SK-N-SH treated with all-trans-retinoic acid at 6 μM for 48 hours (cell line): ENCODE results near the gene CGREF1.

Experiments
- ATAC-seq: fragments of 200-7000 bp; cut with Tn5 transposase; 3 replicates; pipeline ENCODE4 v1.9.1; 2020; ENCODE audit warnings: mild to moderate bottlenecking, moderate library complexity
- ARNTL ChIP-seq: fragments of 450-650 bp; formaldehyde crosslinking; IDR thresholded peaks from 2 replicates; pipeline ENCODE4 v1.5.0; 2020; ENCODE audit warnings: low read depth, mild to moderate bottlenecking, moderate library complexity, borderline replicate concordance
- BACH2 ChIP-seq: fragments of 250-450 bp; sonication (Bioruptor Pico); IDR thresholded peaks from 2 replicates; pipeline ENCODE4 v1.9.0; 2021; ENCODE audit warnings: mild to moderate bottlenecking, borderline replicate concordance
- CSDC2 ChIP-seq: fragments of 250-450 bp; sonication (Bioruptor Pico); IDR thresholded peaks from 2 replicates; pipeline ENCODE4 v1.5.0; 2020; ENCODE audit warnings: mild to moderate bottlenecking, moderate library complexity
- ESRRG ChIP-seq: fragments of 250-450 bp; sonication (Bioruptor Pico); IDR thresholded peaks from 2 replicates; pipeline ENCODE4 v1.6.1; 2021; ENCODE audit warnings: mild to moderate bottlenecking
- GLIS3 ChIP-seq: fragments of 250-450 bp; sonication (Bioruptor Pico); IDR thresholded peaks from 2 replicates; pipeline ENCODE4 v1.5.0; 2020; ENCODE audit warnings: mild to moderate bottlenecking, moderate library complexity
- ISL1 ChIP-seq: fragments of 250-450 bp; sonication (Bioruptor Pico); IDR thresholded peaks from 2 replicates; pipeline ENCODE4 v2.1.2; 2022; ENCODE audit warnings: mild to moderate bottlenecking, moderate library complexity
- OSR1 ChIP-seq: fragments of 250-450 bp; sonication (Bioruptor Pico); IDR thresholded peaks from 2 replicates; pipeline ENCODE4 v1.8.0; 2022; ENCODE audit warnings: moderate library complexity, mild to moderate bottlenecking, inconsistent platforms
- RARB ChIP-seq: fragments of 250-450 bp; sonication (Bioruptor Pico); IDR thresholded peaks from 2 replicates; pipeline ENCODE4 v1.8.0; 2021; ENCODE audit warnings: mild to moderate bottlenecking, moderate library complexity
- TCF4 ChIP-seq: fragments of 250-450 bp; sonication (Bioruptor Pico); IDR thresholded peaks from 2 replicates; pipeline ENCODE4 v1.8.0; 2021; ENCODE audit warnings: mild to moderate bottlenecking, moderate library complexity, borderline replicate concordance
- TSHZ2 ChIP-seq: fragments of 250-450 bp; sonication (Bioruptor Pico); IDR thresholded peaks from 2 replicates; pipeline ENCODE4 v1.5.0; 2020; ENCODE audit warnings: mild to moderate bottlenecking, moderate library complexity
- ZFP3 ChIP-seq: fragments of 250-450 bp; sonication (Bioruptor Pico); IDR thresholded peaks from 2 replicates; pipeline ENCODE4 v1.5.0; 2020; ENCODE audit warnings: mild to moderate bottlenecking, moderate library complexity
- ZFP30 ChIP-seq: fragments of 450-650 bp; formaldehyde crosslinking; IDR thresholded peaks from 2 replicates; pipeline ENCODE4 v1.5.0; 2022; ENCODE audit warnings: mild to moderate bottlenecking, moderate library complexity
- ZNF70 ChIP-seq: fragments of 450-650 bp; formaldehyde crosslinking; IDR thresholded peaks from 2 replicates; pipeline ENCODE4 v1.5.0; 2020; ENCODE audit warnings: mild to moderate bottlenecking, moderate library complexity
- ZNF8 ChIP-seq: fragments of 450-650 bp; formaldehyde crosslinking; IDR thresholded peaks from 2 replicates; pipeline ENCODE4 v1.5.0; 2020; ENCODE audit warnings: mild to moderate bottlenecking, moderate library complexity
- TF ChIP-seq, protein P1 (sequence below): fragments of 250-450 bp; sonication (Bioruptor Pico); IDR thresholded peaks from 2 replicates; pipeline ENCODE4 v1.8.0; 2020; ENCODE audit warnings: mild to moderate bottlenecking, moderate library complexity, borderline replicate concordance
- TF ChIP-seq, protein P2 (sequence below): fragments of 250-450 bp; sonication (Bioruptor Pico); IDR thresholded peaks from 2 replicates; pipeline ENCODE4 v1.5.1; 2020; ENCODE audit warnings: low read depth, mild to moderate bottlenecking, moderate library complexity
- TF ChIP-seq, protein P3 (sequence below): fragments of 250-450 bp; sonication (Bioruptor Pico); IDR thresholded peaks from 2 replicates; pipeline ENCODE4 v1.8.0; 2021; ENCODE audit warnings: low read depth, mild to moderate bottlenecking, moderate library complexity, borderline replicate concordance

The CGREF1 gene

DNA sequence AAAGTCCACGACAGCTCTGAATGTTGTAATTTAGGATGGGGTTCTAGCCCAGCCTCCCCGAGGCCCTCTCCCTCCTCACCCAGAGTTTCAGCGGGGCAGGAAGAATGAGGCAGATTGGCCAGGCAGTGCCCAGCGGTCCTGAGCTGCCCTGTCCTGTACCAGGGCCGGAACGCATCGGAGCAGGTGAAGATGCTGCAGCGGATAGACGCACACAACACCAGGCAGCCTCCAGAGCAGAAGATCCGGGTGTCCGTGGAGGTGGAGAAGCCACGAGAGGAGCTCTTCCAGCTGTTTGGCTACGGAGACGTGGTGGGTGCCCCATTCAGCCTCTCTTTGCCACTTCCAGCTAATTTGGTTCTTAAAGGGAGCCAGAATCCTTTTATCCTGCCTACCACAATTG, 21.6 kb downstream of the CGREF1 start:
- no peak for ATAC-seq

GRCh38 chr2:27096748-27097297, 22.1 kb downstream of the CGREF1 start:
- no peak for ATAC-seq
- no peak for TF ChIP-seq OSR1 (CRISPR knock-in tag)
- no peak for TF ChIP-seq TSHZ2
- no peak for TF ChIP-seq ISL1 (CRISPR knock-in tag)

More for the DNA sequence above, 21.6 kb downstream of the CGREF1 start:
- TF ChIP-seq TCF4 (no peak), TSHZ2 (no peak), ZFP3 (CRISPR knock-in tag) (no peak), ZNF70 (CRISPR knock-in tag) (no peak), ISL1 (CRISPR knock-in tag) (no peak), ARNTL (no peak), RARB (CRISPR knock-in tag) (no peak)
- TF ChIP-seq, protein P1, sequence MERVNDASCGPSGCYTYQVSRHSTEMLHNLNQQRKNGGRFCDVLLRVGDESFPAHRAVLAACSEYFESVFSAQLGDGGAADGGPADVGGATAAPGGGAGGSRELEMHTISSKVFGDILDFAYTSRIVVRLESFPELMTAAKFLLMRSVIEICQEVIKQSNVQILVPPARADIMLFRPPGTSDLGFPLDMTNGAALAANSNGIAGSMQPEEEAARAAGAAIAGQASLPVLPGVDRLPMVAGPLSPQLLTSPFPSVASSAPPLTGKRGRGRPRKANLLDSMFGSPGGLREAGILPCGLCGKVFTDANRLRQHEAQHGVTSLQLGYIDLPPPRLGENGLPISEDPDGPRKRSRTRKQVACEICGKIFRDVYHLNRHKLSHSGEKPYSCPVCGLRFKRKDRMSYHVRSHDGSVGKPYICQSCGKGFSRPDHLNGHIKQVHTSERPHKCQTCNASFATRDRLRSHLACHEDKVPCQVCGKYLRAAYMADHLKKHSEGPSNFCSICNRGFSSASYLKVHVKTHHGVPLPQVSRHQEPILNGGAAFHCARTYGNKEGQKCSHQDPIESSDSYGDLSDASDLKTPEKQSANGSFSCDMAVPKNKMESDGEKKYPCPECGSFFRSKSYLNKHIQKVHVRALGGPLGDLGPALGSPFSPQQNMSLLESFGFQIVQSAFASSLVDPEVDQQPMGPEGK (CRISPR knock-in tag), result no peak
- TF ChIP-seq, protein P2, sequence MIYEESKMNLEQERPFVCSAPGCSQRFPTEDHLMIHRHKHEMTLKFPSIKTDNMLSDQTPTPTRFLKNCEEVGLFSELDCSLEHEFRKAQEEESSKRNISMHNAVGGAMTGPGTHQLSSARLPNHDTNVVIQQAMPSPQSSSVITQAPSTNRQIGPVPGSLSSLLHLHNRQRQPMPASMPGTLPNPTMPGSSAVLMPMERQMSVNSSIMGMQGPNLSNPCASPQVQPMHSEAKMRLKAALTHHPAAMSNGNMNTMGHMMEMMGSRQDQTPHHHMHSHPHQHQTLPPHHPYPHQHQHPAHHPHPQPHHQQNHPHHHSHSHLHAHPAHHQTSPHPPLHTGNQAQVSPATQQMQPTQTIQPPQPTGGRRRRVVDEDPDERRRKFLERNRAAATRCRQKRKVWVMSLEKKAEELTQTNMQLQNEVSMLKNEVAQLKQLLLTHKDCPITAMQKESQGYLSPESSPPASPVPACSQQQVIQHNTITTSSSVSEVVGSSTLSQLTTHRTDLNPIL (CRISPR knock-in tag), result no peak

- ATAC-seq, result peak; percentile 93
- TF ChIP-seq, protein P3, sequence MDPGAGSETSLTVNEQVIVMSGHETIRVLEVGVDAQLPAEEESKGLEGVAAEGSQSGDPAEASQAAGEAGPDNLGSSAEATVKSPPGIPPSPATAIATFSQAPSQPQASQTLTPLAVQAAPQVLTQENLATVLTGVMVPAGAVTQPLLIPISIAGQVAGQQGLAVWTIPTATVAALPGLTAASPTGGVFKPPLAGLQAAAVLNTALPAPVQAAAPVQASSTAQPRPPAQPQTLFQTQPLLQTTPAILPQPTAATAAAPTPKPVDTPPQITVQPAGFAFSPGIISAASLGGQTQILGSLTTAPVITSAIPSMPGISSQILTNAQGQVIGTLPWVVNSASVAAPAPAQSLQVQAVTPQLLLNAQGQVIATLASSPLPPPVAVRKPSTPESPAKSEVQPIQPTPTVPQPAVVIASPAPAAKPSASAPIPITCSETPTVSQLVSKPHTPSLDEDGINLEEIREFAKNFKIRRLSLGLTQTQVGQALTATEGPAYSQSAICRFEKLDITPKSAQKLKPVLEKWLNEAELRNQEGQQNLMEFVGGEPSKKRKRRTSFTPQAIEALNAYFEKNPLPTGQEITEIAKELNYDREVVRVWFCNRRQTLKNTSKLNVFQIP (CRISPR knock-in tag), result no peak
- TF ChIP-seq TCF4, result 0 out of 2 replicates have a peak, but pooled peaks have one; percentile 37
- TF ChIP-seq, protein P1 (CRISPR knock-in tag), result no peak
- TF ChIP-seq RARB (CRISPR knock-in tag), result no peak
- TF ChIP-seq TSHZ2, result 0 out of 2 replicates have a peak, but pooled peaks have one; percentile 24
- TF ChIP-seq ZFP3 (CRISPR knock-in tag), result no peak
- TF ChIP-seq CSDC2 (CRISPR knock-in tag), result no peak
- no peak for TF ChIP-seq BACH2 (CRISPR knock-in tag)
- TF ChIP-seq ISL1 (CRISPR knock-in tag), result no peak
- no peak for TF ChIP-seq ARNTL
- TF ChIP-seq ESRRG, result no peak
- TF ChIP-seq ZFP30, result no peak
- TF ChIP-seq GLIS3, result 0 out of 2 replicates have a peak, but pooled peaks have one; percentile 8
- TF ChIP-seq ZNF8 (CRISPR knock-in tag), result no peak
These were observed 22.9 kb downstream of the CGREF1 start for GRCh38 chr2:27095745-27096651.
